Measurements from ENCODE around the gene KIF18B.

GRCh38 chr17:44915862-44916780, 31.5 kb downstream of the KIF18B start:
- TF ChIP-seq YY1 (IDR thresholded peaks at IDR 0.05; ENCODE audit: insufficient read depth, insufficient read length) (no peak), ZNF274 (IDR thresholded peaks at IDR 0.05; ENCODE audit: low read depth, low read length) (no peak), SUZ12 (IDR thresholded peaks at IDR 0.05; ENCODE audit: extremely low read depth, insufficient read depth, insufficient read length) (no peak)

Measured in NT2/D1 (cell line).